A549 treated with CORT108297 at 1 μM for 4 hours (cell line): Measurements from ENCODE around the gene ID1. TPM values are rescaled to one million over a fixed set of nuclear protein-coding genes. Genes with fewer than 3 reads are reported as not detected.

ENCODE experiments used
- total RNA-seq: library from RNA; stranded (reverse); fragments of 200-300 nt; extraction: Qiagen RNA extraction; gene quantifications from 5 replicates; pipeline ENCODE4 v1.2.3, GENCODE V29; 2022

Gene ID1
- 254 to 431 TPM (median 298 TPM) in 5 replicates for total RNA-seq

DNA sequence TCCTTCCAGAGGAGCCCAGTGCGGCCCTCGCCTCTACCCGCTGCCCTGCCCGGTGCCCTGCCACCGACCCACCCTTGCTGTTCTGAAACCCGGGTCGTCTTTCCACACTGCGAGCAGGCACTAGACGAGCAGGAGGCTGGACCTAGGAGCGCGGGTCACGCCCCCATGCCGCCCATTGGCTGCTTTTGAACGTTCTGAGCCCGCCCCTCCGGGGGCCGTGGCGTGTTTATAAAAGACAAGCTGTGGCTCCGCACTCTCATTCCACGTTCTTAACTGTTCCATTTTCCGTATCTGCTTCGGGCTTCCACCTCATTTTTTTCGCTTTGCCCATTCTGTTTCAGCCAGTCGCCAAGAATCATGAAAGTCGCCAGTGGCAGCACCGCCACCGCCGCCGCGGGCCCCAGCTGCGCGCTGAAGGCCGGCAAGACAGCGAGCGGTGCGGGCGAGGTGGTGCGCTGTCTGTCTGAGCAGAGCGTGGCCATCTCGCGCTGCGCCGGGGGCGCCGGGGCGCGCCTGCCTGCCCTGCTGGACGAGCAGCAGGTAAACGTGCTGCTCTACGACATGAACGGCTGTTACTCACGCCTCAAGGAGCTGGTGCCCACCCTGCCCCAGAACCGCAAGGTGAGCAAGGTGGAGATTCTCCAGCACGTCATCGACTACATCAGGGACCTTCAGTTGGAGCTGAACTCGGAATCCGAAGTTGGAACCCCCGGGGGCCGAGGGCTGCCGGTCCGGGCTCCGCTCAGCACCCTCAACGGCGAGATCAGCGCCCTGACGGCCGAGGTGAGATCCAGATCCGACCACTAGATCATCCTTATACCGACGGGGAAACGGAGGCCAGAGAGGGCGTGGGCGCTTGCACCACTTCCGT lies at the start of gene ID1:
ID1 (plus strand) TSS at position 259 of the 871 bp plus-strand sequence; CDS start at position 358, 99 bp downstream.

DNA sequence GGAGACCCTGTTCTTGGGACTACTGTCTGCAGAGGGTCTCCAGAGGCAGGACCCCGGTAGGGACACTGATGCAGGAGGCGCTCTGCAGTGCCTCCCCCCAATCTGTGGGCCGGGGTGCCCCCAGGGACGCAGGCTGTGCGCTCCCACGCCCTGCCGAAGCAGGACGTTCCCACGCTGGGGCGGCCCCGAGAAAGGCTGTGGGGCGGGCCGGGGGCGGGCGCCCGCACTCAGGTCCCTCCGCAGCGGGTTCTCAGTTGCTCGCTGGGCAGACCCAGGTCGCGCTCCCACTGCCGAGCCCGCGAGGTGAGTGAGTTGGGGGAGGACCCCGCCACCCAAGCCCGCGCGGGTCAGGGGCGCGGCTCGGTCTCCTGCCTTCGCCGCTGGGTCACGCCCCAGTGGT lies 32.6 kb downstream of the ID1 start, which contains the start of gene COX4I2:
COX4I2 (plus strand) TSS at position 253 of the 400 bp plus-strand sequence. CDS start 1,106 bp downstream, outside the sequence.

Other genes starting within 250 kb of the ID1 start
- not detected in 5 replicates for gene DEFB118, start 236.7 kb upstream of the ID1 start, total RNA-seq
- gene DEFB119, start 214.7 kb upstream of the ID1 start, total RNA-seq: not detected in 5 replicates
- not detected in 5 replicates for gene DEFB121, start 199.1 kb upstream of the ID1 start, total RNA-seq
- not detected in 5 replicates for gene DEFB123, start 164.7 kb upstream of the ID1 start, total RNA-seq
- gene DEFB124, start 130.2 kb upstream of the ID1 start, total RNA-seq: not detected in 5 replicates
- 0.12 to 0.23 TPM (median 0.13 TPM) in 5 replicates for gene REM1, start 130.0 kb upstream of the ID1 start, total RNA-seq
- 203 to 272 TPM (median 251 TPM) in 5 replicates for gene HM13, start 90.8 kb upstream of the ID1 start, total RNA-seq
- gene COX4I2, start 32.6 kb downstream of the ID1 start, total RNA-seq: not detected in 5 replicates
- gene BCL2L1, start 117.6 kb downstream of the ID1 start, total RNA-seq: 192 to 204 TPM (median 200 TPM) in 5 replicates
- gene TPX2, start 134.0 kb downstream of the ID1 start, total RNA-seq: 98.2 to 128 TPM (median 104 TPM) in 5 replicates
- gene MYLK2, start 214.1 kb downstream of the ID1 start, total RNA-seq: 0.35 to 0.77 TPM (median 0.50 TPM) in 5 replicates
- 0.20 to 1.3 TPM (median 0.64 TPM) in 5 replicates for gene FOXS1, start 240.3 kb downstream of the ID1 start, total RNA-seq